B cell (primary cell): Measurements from ENCODE around the gene UPF1. TPM values are rescaled to one million over a fixed set of nuclear protein-coding genes. Genes with fewer than 3 reads are reported as not detected.

Experiments
- ATAC-seq: fragments of 200-7000 bp; cut with Tn5 transposase; one replicate; pipeline ENCODE4 v1.10.0; 2021; ENCODE audit warnings: low read depth, mild to moderate bottlenecking, moderate number of reproducible peaks, moderate library complexity
- CTCF ChIA-PET: fragments of 350-600 bp; sonication (Branson Sonifier 250); formaldehyde crosslinking; loops from one replicate; lab custom pipeline; 2021; ENCODE audit warnings: antibody characterized with exemption, inconsistent platforms; lab: Charles Lee
- POLR2A ChIA-PET: fragments of 350-600 bp; sonication (Branson Sonifier 250); formaldehyde crosslinking; loops from one replicate; lab custom pipeline; 2021; ENCODE audit warnings: antibody characterized with exemption; lab: Charles Lee
- DNase-seq: peaks from one replicate; pipeline ENCODE4 v3.0.0; 2013
- H2AFZ ChIP-seq: 2 replicates; pipeline ENCODE4 v1.6.1; 2012; ENCODE audit warnings: mild to moderate bottlenecking, low read depth, low read length; ENCODE audit not compliant: insufficient read depth, poor library complexity, severe bottlenecking
- H3K27ac ChIP-seq, 2 donors: 1 replicate in 1 of 2; 2 replicates in 1 of 2; pipeline ENCODE4 v1.5.1; 2012 to 2013; ENCODE audit warnings: low read length in 2 of 2, mild to moderate bottlenecking in 2 of 2, moderate library complexity in 1 of 2
- H3K27me3 ChIP-seq, 4 experiments: fragments of 200-600 bp in 1 of 4; sonication (generic) in 1 of 4; replicated peaks in 1 of 4; 1 replicate in 2 of 4; 2 replicates in 2 of 4; pipeline versions ENCODE4 v1.6.1 to v1.7.0; 2013 to 2016; ENCODE audit warnings: low read length in 3 of 4, mild to moderate bottlenecking in 2 of 4, mixed read lengths in 1 of 4, moderate library complexity in 1 of 4; ENCODE audit not compliant: insufficient read depth in 4 of 4, control insufficient read depth in 3 of 4; ENCODE audit errors: control extremely low read depth in 1 of 4
- H3K36me3 ChIP-seq, 2 experiments: replicated peaks in 1 of 2; 1 replicate in 1 of 2; 2 replicates in 1 of 2; pipeline versions ENCODE4 v1.6.1 to v1.7.1; 2013; ENCODE audit warnings: low read length in 1 of 2; ENCODE audit not compliant: insufficient read depth in 2 of 2, control insufficient read depth in 1 of 2; ENCODE audit errors: control extremely low read depth in 1 of 2, extremely low read depth in 1 of 2
- H3K4me1 ChIP-seq, 2 donors: fragments of 200-600 bp in 1 of 2; sonication (generic) in 1 of 2; 1 replicate in 1 of 2; 2 replicates in 1 of 2; pipeline versions ENCODE4 v1.5.1 to v1.6.1; 2013 to 2017; ENCODE audit warnings: low read length in 2 of 2; ENCODE audit not compliant: control insufficient read depth in 2 of 2, insufficient read depth in 2 of 2
- H3K4me2 ChIP-seq: replicated peaks from 2 replicates; pipeline ENCODE3; 2012; ENCODE audit warnings: mild to moderate bottlenecking, low read depth, low read length; ENCODE audit not compliant: poor library complexity, severe bottlenecking
- H3K4me3 ChIP-seq, 5 experiments: fragments of 200-600 bp in 1 of 5; sonication (generic) in 1 of 5; 1 replicate in 3 of 5; 2 replicates in 2 of 5; pipeline versions ENCODE4 v1.5.1 to v1.7.0; 2011 to 2016; ENCODE audit warnings: low read length in 4 of 5, mild to moderate bottlenecking in 4 of 5, low read depth in 2 of 5, control low read depth in 1 of 5, moderate library complexity in 1 of 5; ENCODE audit not compliant: insufficient read depth in 1 of 5; ENCODE audit errors: control extremely low read depth in 1 of 5, extremely low read depth in 1 of 5
- H3K79me2 ChIP-seq: fragments of 200-600 bp; sonication (generic); one replicate; pipeline ENCODE4 v1.6.0; 2016; ENCODE audit warnings: low read length; ENCODE audit not compliant: control insufficient read depth, insufficient read depth
- H3K9ac ChIP-seq: fragments of 200-600 bp; sonication (generic); 2 replicates; pipeline ENCODE4 v1.6.1; 2017; ENCODE audit warnings: mild to moderate bottlenecking, low read length, moderate library complexity
- H3K9me3 ChIP-seq, 3 donors: one replicate each; pipeline versions ENCODE4 v1.6.1 to v1.7.1; 2013; ENCODE audit warnings: low read length in 2 of 3; ENCODE audit not compliant: control insufficient read depth in 2 of 3, insufficient read depth in 1 of 3; ENCODE audit errors: control extremely low read depth in 1 of 3
- H4K20me1 ChIP-seq: 2 replicates; pipeline ENCODE4 v1.6.0; 2012; ENCODE audit warnings: mild to moderate bottlenecking, low read length; ENCODE audit not compliant: insufficient read depth, control insufficient read depth, poor library complexity, severe bottlenecking
- H3K27ac Mint-ChIP-seq: one replicate; pipeline ENCODE4 v1.8.0; 2021; ENCODE audit warnings: mixed read lengths
- H3K27me3 Mint-ChIP-seq: one replicate; pipeline ENCODE4 v1.8.0; 2021; ENCODE audit warnings: mixed read lengths
- H3K4me1 Mint-ChIP-seq: one replicate; pipeline ENCODE4 v1.8.0; 2021; ENCODE audit warnings: mixed read lengths
- H3K4me3 Mint-ChIP-seq: one replicate; pipeline ENCODE4 v1.8.0; 2021; ENCODE audit warnings: mixed read lengths
- H3K9me3 Mint-ChIP-seq: one replicate; pipeline ENCODE4 v1.8.0; 2022; ENCODE audit warnings: mixed read lengths; ENCODE audit not compliant: insufficient read depth
- EZH2 ChIP-seq: IDR thresholded peaks from 2 replicates; pipeline ENCODE4 v1.6.1; 2012; ENCODE audit warnings: borderline replicate concordance, low read depth, mild to moderate bottlenecking, moderate library complexity, low read length; ENCODE audit not compliant: insufficient read depth, poor library complexity, severe bottlenecking
- WGBS: methylation state at CpG from one replicate; pipeline ENCODE4 v1.1.5; 2013; ENCODE audit warnings: missing lambda C conversion rate; ENCODE audit not compliant: insufficient coverage; 5-methylcytosine and 5-hydroxymethylcytosine counted together
- intact Hi-C: fragments of 100-400 bp; cut with micrococcal nuclease; formaldehyde crosslinking; loops from one replicate; pipeline ENCODE4 v1.10.0; 2022
- polyA plus RNA-seq: library from polyadenylated mRNA; depleted of rRNA; stranded (reverse); fragments of >200 nt; gene quantifications from 2 replicates; pipeline ENCODE4 v1.2.3, GENCODE V29; 2012
- total RNA-seq, 2 donors: library from RNA; stranded (reverse); fragments of 120-200 nt in 1 of 2; gene quantifications; 1 replicate in 1 of 2; 2 replicates in 1 of 2; pipeline versions ENCODE4 v1.2.3 to v1.2.4, GENCODE V29; 2013 to 2022
- TF ChIP-seq, protein P1 (sequence below): fragments of 200-600 bp; IDR thresholded peaks from one replicate; pipeline ENCODE4 v1.8.0; 2022; ENCODE audit warnings: antibody characterized with exemption, mild to moderate bottlenecking

UPF1 gene
- total and polyA plus RNA-seq, 2 donors (not counting 1 experiment from before 2014, with no cell fraction given), result 51.9 to 98.6 TPM

DNA sequence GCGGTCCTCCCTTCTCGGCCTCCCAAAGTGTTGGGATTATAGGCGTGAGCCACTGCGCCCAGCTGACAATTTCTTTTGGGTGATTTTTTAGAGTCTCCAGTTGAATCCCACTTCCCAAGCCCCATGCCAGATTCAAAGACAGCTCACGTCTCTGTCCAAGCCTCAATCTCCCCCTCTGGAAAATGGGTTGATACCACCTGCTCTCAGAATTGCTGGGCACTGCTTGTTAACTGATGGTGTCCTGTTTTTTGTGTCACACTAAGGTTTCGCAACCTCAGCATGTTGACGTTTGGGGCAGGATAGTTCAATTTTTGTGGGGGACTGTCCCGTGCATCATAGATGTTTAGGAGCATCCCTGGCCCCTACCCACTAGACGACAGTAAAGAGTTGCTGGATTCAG, 14.2 kb upstream of the UPF1 start:
- Histone ChIP-seq H3K9me3 (no peaks in the 10 kb centered on the region), H3K4me3 (no peak overlapping the region), H3K4me1 (no peaks in the 10 kb centered on the region), H3K9ac (no peak overlapping the region), H3K36me3 (no peaks in the 10 kb centered on the region), H4K20me1 (no peaks in the 10 kb centered on the region), H3K27me3 (peaks cover 0 to 4% (median 0%) of the 10 kb centered on the region in 4 experiments), H3K4me2 (no peak overlapping the region), H3K27ac (no peak overlapping the region), H3K79me2 (no peaks in the 10 kb centered on the region), H2AFZ (no peak overlapping the region)
- ChIA-PET POLR2A (no interaction called here), CTCF (no interaction called here)
- DNase-seq (no peak), ATAC-seq (no peak)
- intact Hi-C loops, result no loop called here
- Mint-ChIP-seq H3K4me1 (no peaks in the 10 kb centered on the region), H3K4me3 (no peak overlapping the region), H3K27ac (no peak overlapping the region), H3K27me3 (peaks cover 5% of the 10 kb centered on the region), H3K9me3 (no peaks in the 10 kb centered on the region)
- 83% methylated on average over 2 of the region's 9 CpGs for WGBS
- TF ChIP-seq EZH2, result no peak
- TF ChIP-seq, protein P1, sequence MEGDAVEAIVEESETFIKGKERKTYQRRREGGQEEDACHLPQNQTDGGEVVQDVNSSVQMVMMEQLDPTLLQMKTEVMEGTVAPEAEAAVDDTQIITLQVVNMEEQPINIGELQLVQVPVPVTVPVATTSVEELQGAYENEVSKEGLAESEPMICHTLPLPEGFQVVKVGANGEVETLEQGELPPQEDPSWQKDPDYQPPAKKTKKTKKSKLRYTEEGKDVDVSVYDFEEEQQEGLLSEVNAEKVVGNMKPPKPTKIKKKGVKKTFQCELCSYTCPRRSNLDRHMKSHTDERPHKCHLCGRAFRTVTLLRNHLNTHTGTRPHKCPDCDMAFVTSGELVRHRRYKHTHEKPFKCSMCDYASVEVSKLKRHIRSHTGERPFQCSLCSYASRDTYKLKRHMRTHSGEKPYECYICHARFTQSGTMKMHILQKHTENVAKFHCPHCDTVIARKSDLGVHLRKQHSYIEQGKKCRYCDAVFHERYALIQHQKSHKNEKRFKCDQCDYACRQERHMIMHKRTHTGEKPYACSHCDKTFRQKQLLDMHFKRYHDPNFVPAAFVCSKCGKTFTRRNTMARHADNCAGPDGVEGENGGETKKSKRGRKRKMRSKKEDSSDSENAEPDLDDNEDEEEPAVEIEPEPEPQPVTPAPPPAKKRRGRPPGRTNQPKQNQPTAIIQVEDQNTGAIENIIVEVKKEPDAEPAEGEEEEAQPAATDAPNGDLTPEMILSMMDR, result no peak

DNA sequence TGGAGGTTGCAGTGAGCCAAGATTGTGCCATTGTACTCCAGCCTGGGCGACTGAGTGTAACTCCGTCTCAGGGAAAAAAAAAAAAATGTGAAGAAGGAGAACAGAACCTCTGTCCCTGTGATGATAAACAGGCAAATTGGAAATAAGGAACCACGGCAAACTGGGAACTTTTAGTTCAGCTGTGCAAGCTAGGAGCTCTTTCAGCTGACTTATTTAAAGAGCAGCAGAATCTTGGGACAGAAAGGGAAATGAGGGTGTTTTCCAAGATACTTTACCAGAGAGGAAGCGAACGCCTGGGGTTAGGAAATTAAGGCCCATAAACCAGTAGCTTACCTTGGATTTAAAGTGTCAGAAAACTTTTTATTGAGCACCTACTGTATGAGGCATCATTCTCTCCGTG, 3.0 kb upstream of the UPF1 start:
- Mint-ChIP-seq H3K27me3 (peaks cover 8% of the 10 kb centered on the region), H3K4me3 (no peak overlapping the region), H3K4me1 (peaks cover 12% of the 10 kb centered on the region), H3K9me3 (no peaks in the 10 kb centered on the region), H3K27ac (no peak overlapping the region)
- intact Hi-C loops, result no loop called here
- POLR2A ChIA-PET, result no interaction called here
- 52% methylated on average over 3 of the region's 6 CpGs for WGBS
- ATAC-seq, result no peak
- Histone ChIP-seq H3K4me2 (no peak overlapping the region), H3K27me3 (no peaks in the 10 kb centered on the region), H3K9me3 (peaks cover 2 to 22% (median 6%) of the 10 kb centered on the region in 3 donors), H4K20me1 (peaks cover 16% of the 10 kb centered on the region), H3K36me3 (peaks cover 0 to 3% of the 10 kb centered on the region in 2 experiments), H3K4me3 (no peak overlapping the region), H3K9ac (no peak overlapping the region), H3K4me1 (peaks cover 15 to 19% of the 10 kb centered on the region in 2 donors), H3K27ac (no peak overlapping the region), H2AFZ (no peak overlapping the region), H3K79me2 (peaks cover 19% of the 10 kb centered on the region)
- DNase-seq, result no peak
- TF ChIP-seq, protein P1, result no peak
- no peak for TF ChIP-seq EZH2
- CTCF ChIA-PET, result interaction anchor here (1.1 kb wide), 1 partner anchor 19 kb away, joined by 3 read pairs; no protein-coding TSS in a partner anchor
